ENCODE results near the gene CPA2. TPM values are rescaled to one million over a fixed set of nuclear protein-coding genes. Genes with fewer than 3 reads are reported as not detected.

CPA2 gene
- total RNA-seq, 1 experiment from 2014 or later, result 0.90 TPM

DNA sequence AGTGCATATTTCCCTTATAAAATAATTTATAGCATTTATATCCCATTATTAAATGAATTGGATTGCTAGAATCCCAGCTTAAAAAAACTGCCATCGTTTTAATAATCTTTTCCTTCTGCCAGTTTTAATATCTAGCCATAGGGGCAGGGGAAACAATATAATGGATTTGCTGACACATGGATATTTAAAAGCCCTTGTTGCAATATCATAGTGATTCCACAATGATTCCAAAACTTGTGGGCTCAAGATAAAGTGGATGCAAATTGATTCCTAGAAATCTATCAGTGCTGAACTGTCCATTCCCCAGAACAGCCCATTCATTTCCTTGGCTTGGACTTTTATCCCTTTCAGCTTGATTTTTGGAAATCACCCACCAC, 2.6 kb downstream of the CPA2 start:
- Mint-ChIP-seq H3K36me3 (no peaks in the 10 kb centered on the region), H3K4me1 (peaks cover 49% of the 10 kb centered on the region), H3K4me3 (no peak overlapping the region), H3K27me3 (ENCODE audit: low read depth) (no peaks in the 10 kb centered on the region; the same call in 1 of the 2 replicates), H3K27ac (no peak overlapping the region), H3K9me3 (peaks cover 8% of the 10 kb centered on the region; the same call in 1 of the 2 replicates)
- TF ChIP-seq, protein P1, sequence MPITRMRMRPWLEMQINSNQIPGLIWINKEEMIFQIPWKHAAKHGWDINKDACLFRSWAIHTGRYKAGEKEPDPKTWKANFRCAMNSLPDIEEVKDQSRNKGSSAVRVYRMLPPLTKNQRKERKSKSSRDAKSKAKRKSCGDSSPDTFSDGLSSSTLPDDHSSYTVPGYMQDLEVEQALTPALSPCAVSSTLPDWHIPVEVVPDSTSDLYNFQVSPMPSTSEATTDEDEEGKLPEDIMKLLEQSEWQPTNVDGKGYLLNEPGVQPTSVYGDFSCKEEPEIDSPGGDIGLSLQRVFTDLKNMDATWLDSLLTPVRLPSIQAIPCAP (CRISPR knock-in tag; IDR thresholded peaks at IDR 0.05), result no peak
- TF ChIP-seq HMGA2 (CRISPR knock-in tag; IDR thresholded peaks at IDR 0.05) (no peak), RELA (CRISPR knock-in tag; IDR thresholded peaks at IDR 0.05; ENCODE audit: borderline replicate concordance) (no peak), NR3C1 (CRISPR knock-in tag; conservative IDR thresholded peaks at IDR 0.05; ENCODE audit: low read depth) (no peak), ZBTB21 (CRISPR knock-in tag; IDR thresholded peaks at IDR 0.05; ENCODE audit: borderline replicate concordance) (no peak), USF2 (CRISPR knock-in tag; IDR thresholded peaks at IDR 0.05) (no peak), CREB1 (CRISPR knock-in tag; IDR thresholded peaks at IDR 0.05) (no peak), RORB (CRISPR knock-in tag; IDR thresholded peaks at IDR 0.05) (no peak), PREB (CRISPR knock-in tag; IDR thresholded peaks at IDR 0.05; ENCODE audit: borderline replicate concordance) (no peak)
- TF ChIP-seq, protein P2, sequence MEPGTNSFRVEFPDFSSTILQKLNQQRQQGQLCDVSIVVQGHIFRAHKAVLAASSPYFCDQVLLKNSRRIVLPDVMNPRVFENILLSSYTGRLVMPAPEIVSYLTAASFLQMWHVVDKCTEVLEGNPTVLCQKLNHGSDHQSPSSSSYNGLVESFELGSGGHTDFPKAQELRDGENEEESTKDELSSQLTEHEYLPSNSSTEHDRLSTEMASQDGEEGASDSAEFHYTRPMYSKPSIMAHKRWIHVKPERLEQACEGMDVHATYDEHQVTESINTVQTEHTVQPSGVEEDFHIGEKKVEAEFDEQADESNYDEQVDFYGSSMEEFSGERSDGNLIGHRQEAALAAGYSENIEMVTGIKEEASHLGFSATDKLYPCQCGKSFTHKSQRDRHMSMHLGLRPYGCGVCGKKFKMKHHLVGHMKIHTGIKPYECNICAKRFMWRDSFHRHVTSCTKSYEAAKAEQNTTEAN (CRISPR knock-in tag; IDR thresholded peaks at IDR 0.05), result no peak
- TF ChIP-seq, protein P3, sequence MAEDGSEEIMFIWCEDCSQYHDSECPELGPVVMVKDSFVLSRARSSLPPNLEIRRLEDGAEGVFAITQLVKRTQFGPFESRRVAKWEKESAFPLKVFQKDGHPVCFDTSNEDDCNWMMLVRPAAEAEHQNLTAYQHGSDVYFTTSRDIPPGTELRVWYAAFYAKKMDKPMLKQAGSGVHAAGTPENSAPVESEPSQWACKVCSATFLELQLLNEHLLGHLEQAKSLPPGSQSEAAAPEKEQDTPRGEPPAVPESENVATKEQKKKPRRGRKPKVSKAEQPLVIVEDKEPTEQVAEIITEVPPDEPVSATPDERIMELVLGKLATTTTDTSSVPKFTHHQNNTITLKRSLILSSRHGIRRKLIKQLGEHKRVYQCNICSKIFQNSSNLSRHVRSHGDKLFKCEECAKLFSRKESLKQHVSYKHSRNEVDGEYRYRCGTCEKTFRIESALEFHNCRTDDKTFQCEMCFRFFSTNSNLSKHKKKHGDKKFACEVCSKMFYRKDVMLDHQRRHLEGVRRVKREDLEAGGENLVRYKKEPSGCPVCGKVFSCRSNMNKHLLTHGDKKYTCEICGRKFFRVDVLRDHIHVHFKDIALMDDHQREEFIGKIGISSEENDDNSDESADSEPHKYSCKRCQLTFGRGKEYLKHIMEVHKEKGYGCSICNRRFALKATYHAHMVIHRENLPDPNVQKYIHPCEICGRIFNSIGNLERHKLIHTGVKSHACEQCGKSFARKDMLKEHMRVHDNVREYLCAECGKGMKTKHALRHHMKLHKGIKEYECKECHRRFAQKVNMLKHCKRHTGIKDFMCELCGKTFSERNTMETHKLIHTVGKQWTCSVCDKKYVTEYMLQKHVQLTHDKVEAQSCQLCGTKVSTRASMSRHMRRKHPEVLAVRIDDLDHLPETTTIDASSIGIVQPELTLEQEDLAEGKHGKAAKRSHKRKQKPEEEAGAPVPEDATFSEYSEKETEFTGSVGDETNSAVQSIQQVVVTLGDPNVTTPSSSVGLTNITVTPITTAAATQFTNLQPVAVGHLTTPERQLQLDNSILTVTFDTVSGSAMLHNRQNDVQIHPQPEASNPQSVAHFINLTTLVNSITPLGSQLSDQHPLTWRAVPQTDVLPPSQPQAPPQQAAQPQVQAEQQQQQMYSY (CRISPR knock-in tag; IDR thresholded peaks at IDR 0.05), result no peak
- TF ChIP-seq, protein P4, sequence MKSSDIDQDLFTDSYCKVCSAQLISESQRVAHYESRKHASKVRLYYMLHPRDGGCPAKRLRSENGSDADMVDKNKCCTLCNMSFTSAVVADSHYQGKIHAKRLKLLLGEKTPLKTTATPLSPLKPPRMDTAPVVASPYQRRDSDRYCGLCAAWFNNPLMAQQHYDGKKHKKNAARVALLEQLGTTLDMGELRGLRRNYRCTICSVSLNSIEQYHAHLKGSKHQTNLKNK (CRISPR knock-in tag; IDR thresholded peaks at IDR 0.05), result no peak
- no peak for DNase-seq (ENCODE audit: low spot score)
- ChIA-PET CTCF (no interaction called here), POLR2A (interaction anchor here (1.1 kb wide), 1 partner anchor 98 kb away, joined by 3 read pairs; no protein-coding TSS in a partner anchor)
- no peak for ATAC-seq

- H3K36me3 Mint-ChIP-seq, result no peaks in the 10 kb centered on the region
- H3K4me1 Mint-ChIP-seq, result peaks cover 63% of the 10 kb centered on the region
- peaks cover 8% of the 10 kb centered on the region; the same call in 1 of the 2 replicates for H3K9me3 Mint-ChIP-seq
- CTCF ChIA-PET, result no interaction called here
- DNase-seq (ENCODE audit: low spot score) (no peak), ATAC-seq (no peak)
- no peak overlapping the region for H3K27ac Mint-ChIP-seq
- POLR2A ChIA-PET, result no interaction called here
- H3K27me3 Mint-ChIP-seq (ENCODE audit: low read depth), result no peaks in the 10 kb centered on the region; the same call in 1 of the 2 replicates
- no peak for TF ChIP-seq GTF2I (CRISPR knock-in tag; conservative IDR thresholded peaks at IDR 0.05)
- no peak for TF ChIP-seq NR2C2 (CRISPR knock-in tag; IDR thresholded peaks at IDR 0.05)
- no peak for TF ChIP-seq SMAD3 (CRISPR knock-in tag; IDR thresholded peaks at IDR 0.05; ENCODE audit: borderline replicate concordance)
- no peak for TF ChIP-seq JAZF1 (CRISPR knock-in tag; IDR thresholded peaks at IDR 0.05)
- TF ChIP-seq, protein P5, sequence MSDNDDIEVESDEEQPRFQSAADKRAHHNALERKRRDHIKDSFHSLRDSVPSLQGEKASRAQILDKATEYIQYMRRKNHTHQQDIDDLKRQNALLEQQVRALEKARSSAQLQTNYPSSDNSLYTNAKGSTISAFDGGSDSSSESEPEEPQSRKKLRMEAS (CRISPR knock-in tag; IDR thresholded peaks at IDR 0.05), result 0 out of 2 replicates have a peak, but pooled peaks have one; percentile 32
- TF ChIP-seq ZNF263 (CRISPR knock-in tag; IDR thresholded peaks at IDR 0.05; ENCODE audit: low read depth), result no peak
- TF ChIP-seq, protein P6, sequence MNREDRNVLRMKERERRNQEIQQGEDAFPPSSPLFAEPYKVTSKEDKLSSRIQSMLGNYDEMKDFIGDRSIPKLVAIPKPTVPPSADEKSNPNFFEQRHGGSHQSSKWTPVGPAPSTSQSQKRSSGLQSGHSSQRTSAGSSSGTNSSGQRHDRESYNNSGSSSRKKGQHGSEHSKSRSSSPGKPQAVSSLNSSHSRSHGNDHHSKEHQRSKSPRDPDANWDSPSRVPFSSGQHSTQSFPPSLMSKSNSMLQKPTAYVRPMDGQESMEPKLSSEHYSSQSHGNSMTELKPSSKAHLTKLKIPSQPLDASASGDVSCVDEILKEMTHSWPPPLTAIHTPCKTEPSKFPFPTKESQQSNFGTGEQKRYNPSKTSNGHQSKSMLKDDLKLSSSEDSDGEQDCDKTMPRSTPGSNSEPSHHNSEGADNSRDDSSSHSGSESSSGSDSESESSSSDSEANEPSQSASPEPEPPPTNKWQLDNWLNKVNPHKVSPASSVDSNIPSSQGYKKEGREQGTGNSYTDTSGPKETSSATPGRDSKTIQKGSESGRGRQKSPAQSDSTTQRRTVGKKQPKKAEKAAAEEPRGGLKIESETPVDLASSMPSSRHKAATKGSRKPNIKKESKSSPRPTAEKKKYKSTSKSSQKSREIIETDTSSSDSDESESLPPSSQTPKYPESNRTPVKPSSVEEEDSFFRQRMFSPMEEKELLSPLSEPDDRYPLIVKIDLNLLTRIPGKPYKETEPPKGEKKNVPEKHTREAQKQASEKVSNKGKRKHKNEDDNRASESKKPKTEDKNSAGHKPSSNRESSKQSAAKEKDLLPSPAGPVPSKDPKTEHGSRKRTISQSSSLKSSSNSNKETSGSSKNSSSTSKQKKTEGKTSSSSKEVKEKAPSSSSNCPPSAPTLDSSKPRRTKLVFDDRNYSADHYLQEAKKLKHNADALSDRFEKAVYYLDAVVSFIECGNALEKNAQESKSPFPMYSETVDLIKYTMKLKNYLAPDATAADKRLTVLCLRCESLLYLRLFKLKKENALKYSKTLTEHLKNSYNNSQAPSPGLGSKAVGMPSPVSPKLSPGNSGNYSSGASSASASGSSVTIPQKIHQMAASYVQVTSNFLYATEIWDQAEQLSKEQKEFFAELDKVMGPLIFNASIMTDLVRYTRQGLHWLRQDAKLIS (CRISPR knock-in tag; IDR thresholded peaks at IDR 0.05; ENCODE audit: borderline replicate concordance), result no peak
- H3K4me3 Mint-ChIP-seq, result no peak overlapping the region
These were observed 4.5 kb downstream of the CPA2 start for GRCh38 chr7:130270947-130271800.
